ENCODE results near the gene SNX22. TPM values are rescaled to one million over a fixed set of nuclear protein-coding genes. Genes with fewer than 3 reads are reported as not detected.

Gene SNX22
- total and polyA plus RNA-seq, 9 of the 15 experiments (the other 6 are each of a cell fraction or from before 2014, with no cell fraction given): 0.91 to 3.0 (median 2.0) TPM

DNA sequence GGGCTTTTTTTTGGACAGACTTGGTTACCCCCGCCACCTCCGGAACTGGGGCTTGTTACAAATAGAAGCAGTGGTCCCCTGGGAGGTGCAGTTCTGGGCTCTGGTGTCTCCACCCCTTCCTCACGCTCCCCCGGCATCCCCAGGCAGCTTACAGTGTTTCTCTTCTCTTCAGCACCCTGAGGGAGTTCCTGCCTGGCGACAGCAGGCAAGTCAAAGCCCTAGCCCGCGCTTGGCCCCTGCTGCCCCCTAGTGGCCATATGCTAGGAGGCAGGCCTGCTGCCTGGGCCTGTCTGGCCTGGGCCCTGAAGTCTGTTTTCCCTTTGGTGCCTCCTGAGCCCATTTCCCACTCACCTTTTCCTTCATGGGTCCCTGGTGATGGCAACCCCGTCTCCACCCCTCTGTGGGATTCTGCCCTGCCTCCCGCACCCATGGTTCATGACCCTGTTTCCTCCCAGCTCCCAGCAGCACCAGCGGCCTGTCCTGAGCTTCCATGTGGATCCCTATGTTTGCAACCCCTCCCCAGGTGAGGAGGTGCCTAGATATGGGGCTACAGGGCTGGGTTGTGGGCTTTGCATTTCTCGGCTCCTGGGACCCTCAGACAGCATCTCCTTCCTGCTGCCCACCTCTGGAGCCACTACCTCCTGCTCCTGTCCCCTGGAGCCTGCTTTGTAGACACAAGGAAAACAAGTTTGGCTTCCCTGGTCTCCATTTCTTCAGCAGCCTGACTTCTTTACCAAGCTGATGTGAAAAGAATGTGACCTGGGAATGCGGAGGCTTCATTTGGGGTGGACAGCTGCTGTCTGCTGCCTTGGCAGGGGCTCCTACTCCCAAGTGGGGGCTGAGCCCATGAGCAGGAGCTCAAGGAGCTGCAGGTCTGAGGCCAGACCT, 2.2 kb downstream of the SNX22 start (continued):
- TF ChIP-seq RERE (CRISPR knock-in tag; IDR thresholded peaks at IDR 0.05; ENCODE audit: borderline replicate concordance) (no peak), EZH2 (IDR thresholded peaks at IDR 0.05; ENCODE audit: borderline replicate concordance, low read depth, low read length) (no peak), GABPB2 (CRISPR knock-in tag; conservative IDR thresholded peaks at IDR 0.05) (no peak), ZNF445 (CRISPR knock-in tag; IDR thresholded peaks at IDR 0.05; ENCODE audit: low read depth) (no peak), SRSF9 (IDR thresholded peaks at IDR 0.05; ENCODE audit: borderline replicate concordance, low read depth, low read length) (no peak), ZNF324 (CRISPR knock-in tag; IDR thresholded peaks at IDR 0.05) (no peak), CREB5 (CRISPR knock-in tag; IDR thresholded peaks at IDR 0.05) (no peak), EHMT2 (IDR thresholded peaks at IDR 0.05) (no peak), WHSC1 (IDR thresholded peaks at IDR 0.05; ENCODE audit: low read length) (no peak), ZNF263 (CRISPR knock-in tag; IDR thresholded peaks at IDR 0.05; ENCODE audit: borderline replicate concordance) (no peak), L3MBTL2 (IDR thresholded peaks at IDR 0.05) (peak; percentile 36; the same call in 1 of the 2 replicates), MCM3 (IDR thresholded peaks at IDR 0.05) (no peak), ZC3H8 (IDR thresholded peaks at IDR 0.05) (no peak), PTRF (tag; IDR thresholded peaks at IDR 0.05) (no peak), RBM39 (optimal IDR thresholded peaks at IDR 0.05; ENCODE audit: low read depth, low read length) (no peak)
- TF ChIP-seq, protein P1, sequence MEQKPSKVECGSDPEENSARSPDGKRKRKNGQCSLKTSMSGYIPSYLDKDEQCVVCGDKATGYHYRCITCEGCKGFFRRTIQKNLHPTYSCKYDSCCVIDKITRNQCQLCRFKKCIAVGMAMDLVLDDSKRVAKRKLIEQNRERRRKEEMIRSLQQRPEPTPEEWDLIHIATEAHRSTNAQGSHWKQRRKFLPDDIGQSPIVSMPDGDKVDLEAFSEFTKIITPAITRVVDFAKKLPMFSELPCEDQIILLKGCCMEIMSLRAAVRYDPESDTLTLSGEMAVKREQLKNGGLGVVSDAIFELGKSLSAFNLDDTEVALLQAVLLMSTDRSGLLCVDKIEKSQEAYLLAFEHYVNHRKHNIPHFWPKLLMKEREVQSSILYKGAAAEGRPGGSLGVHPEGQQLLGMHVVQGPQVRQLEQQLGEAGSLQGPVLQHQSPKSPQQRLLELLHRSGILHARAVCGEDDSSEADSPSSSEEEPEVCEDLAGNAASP (IDR thresholded peaks at IDR 0.05): no peak
- TF ChIP-seq, protein P2, sequence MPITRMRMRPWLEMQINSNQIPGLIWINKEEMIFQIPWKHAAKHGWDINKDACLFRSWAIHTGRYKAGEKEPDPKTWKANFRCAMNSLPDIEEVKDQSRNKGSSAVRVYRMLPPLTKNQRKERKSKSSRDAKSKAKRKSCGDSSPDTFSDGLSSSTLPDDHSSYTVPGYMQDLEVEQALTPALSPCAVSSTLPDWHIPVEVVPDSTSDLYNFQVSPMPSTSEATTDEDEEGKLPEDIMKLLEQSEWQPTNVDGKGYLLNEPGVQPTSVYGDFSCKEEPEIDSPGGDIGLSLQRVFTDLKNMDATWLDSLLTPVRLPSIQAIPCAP (CRISPR knock-in tag; IDR thresholded peaks at IDR 0.05; ENCODE audit: borderline replicate concordance): 0 out of 2 replicates have a peak, but pooled peaks have one; percentile 73

All from K562 (cell line).